Measurements from ENCODE around the gene RNASEH1. TPM values are rescaled to one million over a fixed set of nuclear protein-coding genes. Genes with fewer than 3 reads are reported as not detected.

The RNASEH1 gene
- total and polyA plus RNA-seq, 2 of the 13 experiments (the other 11 are each of a cell fraction or from before 2014, with no cell fraction given) = 14.5 to 57.4 TPM

DNA sequence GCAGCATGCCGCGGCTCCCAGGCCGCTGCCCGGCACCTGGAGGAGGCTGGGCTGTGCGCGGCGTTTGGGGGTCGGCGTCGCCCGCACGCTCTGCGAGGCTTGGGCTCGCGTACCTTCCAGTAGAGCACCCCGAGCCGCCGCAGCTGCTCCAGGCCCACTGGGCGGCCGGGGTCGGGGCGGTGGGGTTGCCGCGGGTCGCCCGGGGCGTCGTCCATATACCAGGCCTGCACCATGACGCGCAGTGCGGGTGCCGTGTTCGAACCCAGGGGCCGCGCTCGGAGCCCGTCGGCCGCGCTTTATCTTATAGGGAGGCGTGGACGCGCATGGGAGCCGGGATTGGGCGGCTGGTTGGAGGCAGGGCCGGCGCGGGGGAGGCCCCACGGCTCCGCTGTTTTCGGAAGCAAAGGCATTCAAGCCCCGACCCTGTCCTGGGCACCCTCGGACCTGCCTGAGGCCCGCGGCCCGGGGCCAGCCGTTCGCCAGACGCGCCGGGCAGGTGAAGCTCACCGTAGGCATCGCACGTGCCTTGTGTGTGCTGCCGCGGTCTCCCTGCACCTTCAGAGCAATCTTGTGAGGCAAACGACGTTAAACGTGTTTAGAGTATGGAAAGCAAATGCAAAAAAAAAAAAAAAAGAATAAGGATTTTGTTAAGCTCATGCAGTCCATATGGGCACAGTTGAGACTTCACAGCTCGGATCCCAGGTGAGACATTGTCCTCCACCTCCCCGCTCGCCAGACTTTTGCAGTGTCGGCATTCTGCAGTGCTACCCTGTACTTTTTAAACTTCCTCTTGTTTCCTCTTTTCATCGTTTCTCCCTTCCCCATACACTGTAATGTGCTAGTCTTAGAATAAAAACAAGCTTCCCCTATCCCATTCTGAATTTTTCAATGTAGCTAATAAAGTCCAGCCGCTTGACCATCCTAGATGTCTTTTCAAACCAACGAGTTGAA is 38.6 kb downstream of the RNASEH1 start, which contains the start of gene ADI1 (continued):
- TF ChIP-seq, protein P1, sequence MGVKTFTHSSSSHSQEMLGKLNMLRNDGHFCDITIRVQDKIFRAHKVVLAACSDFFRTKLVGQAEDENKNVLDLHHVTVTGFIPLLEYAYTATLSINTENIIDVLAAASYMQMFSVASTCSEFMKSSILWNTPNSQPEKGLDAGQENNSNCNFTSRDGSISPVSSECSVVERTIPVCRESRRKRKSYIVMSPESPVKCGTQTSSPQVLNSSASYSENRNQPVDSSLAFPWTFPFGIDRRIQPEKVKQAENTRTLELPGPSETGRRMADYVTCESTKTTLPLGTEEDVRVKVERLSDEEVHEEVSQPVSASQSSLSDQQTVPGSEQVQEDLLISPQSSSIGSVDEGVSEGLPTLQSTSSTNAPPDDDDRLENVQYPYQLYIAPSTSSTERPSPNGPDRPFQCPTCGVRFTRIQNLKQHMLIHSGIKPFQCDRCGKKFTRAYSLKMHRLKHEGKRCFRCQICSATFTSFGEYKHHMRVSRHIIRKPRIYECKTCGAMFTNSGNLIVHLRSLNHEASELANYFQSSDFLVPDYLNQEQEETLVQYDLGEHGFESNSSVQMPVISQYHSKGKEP (CRISPR knock-in tag; IDR thresholded peaks at IDR 0.05) = no peak
- TF ChIP-seq PAF1 (CRISPR knock-in tag; IDR thresholded peaks at IDR 0.05) (no peak), FIP1L1 (IDR thresholded peaks at IDR 0.05; ENCODE audit: borderline replicate concordance, insufficient read depth, low read depth, low read length) (no peak; the same call in 1 of the 2 replicates), ZNF451 (CRISPR knock-in tag; IDR thresholded peaks at IDR 0.05) (no peak), ZNF441 (CRISPR knock-in tag; IDR thresholded peaks at IDR 0.05; ENCODE audit: borderline replicate concordance) (peak; percentile 6; the same call in 1 of the 2 replicates), NKX3-1 (CRISPR knock-in tag; IDR thresholded peaks at IDR 0.05) (peak; percentile 92; the same call in 1 of the 2 replicates), ZNF556 (CRISPR knock-in tag; IDR thresholded peaks at IDR 0.05; ENCODE audit: borderline replicate concordance) (peak; percentile 91), NAIF1 (CRISPR knock-in tag; IDR thresholded peaks at IDR 0.05; ENCODE audit: borderline replicate concordance) (peak; percentile 98), ZBTB1 (CRISPR knock-in tag; IDR thresholded peaks at IDR 0.05; ENCODE audit: borderline replicate concordance) (peak; percentile 45; the same call in 1 of the 2 replicates), SKI (IDR thresholded peaks at IDR 0.05; ENCODE audit: partially characterized antibody) (no peak), ZNF879 (CRISPR knock-in tag; IDR thresholded peaks at IDR 0.05) (peak; percentile 18; the same call in 1 of the 2 replicates), HHEX (CRISPR knock-in tag; IDR thresholded peaks at IDR 0.05) (no peak), FOXK2 (IDR thresholded peaks at IDR 0.05) (no peak), RBAK (CRISPR knock-in tag; IDR thresholded peaks at IDR 0.05) (no peak), ARNTL (CRISPR knock-in tag; IDR thresholded peaks at IDR 0.05) (peak; percentile 84; the same call in 1 of the 2 replicates)
- TF ChIP-seq, protein P2, sequence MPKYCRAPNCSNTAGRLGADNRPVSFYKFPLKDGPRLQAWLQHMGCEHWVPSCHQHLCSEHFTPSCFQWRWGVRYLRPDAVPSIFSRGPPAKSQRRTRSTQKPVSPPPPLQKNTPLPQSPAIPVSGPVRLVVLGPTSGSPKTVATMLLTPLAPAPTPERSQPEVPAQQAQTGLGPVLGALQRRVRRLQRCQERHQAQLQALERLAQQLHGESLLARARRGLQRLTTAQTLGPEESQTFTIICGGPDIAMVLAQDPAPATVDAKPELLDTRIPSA (CRISPR knock-in tag; IDR thresholded peaks at IDR 0.05; ENCODE audit: borderline replicate concordance) = peak; percentile 83; the same call in 1 of the 2 replicates
- TF ChIP-seq, protein P3, sequence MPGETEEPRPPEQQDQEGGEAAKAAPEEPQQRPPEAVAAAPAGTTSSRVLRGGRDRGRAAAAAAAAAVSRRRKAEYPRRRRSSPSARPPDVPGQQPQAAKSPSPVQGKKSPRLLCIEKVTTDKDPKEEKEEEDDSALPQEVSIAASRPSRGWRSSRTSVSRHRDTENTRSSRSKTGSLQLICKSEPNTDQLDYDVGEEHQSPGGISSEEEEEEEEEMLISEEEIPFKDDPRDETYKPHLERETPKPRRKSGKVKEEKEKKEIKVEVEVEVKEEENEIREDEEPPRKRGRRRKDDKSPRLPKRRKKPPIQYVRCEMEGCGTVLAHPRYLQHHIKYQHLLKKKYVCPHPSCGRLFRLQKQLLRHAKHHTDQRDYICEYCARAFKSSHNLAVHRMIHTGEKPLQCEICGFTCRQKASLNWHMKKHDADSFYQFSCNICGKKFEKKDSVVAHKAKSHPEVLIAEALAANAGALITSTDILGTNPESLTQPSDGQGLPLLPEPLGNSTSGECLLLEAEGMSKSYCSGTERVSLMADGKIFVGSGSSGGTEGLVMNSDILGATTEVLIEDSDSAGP (CRISPR knock-in tag; IDR thresholded peaks at IDR 0.05; ENCODE audit: borderline replicate concordance) = peak; percentile 95
- TF ChIP-seq, protein P4, sequence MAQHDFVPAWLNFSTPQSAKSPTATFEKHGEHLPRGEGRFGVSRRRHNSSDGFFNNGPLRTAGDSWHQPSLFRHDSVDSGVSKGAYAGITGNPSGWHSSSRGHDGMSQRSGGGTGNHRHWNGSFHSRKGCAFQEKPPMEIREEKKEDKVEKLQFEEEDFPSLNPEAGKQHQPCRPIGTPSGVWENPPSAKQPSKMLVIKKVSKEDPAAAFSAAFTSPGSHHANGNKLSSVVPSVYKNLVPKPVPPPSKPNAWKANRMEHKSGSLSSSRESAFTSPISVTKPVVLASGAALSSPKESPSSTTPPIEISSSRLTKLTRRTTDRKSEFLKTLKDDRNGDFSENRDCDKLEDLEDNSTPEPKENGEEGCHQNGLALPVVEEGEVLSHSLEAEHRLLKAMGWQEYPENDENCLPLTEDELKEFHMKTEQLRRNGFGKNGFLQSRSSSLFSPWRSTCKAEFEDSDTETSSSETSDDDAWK (CRISPR knock-in tag; IDR thresholded peaks at IDR 0.05) = no peak
- TF ChIP-seq, protein P5, sequence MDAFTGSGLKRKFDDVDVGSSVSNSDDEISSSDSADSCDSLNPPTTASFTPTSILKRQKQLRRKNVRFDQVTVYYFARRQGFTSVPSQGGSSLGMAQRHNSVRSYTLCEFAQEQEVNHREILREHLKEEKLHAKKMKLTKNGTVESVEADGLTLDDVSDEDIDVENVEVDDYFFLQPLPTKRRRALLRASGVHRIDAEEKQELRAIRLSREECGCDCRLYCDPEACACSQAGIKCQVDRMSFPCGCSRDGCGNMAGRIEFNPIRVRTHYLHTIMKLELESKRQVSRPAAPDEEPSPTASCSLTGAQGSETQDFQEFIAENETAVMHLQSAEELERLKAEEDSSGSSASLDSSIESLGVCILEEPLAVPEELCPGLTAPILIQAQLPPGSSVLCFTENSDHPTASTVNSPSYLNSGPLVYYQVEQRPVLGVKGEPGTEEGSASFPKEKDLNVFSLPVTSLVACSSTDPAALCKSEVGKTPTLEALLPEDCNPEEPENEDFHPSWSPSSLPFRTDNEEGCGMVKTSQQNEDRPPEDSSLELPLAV (CRISPR knock-in tag; conservative IDR thresholded peaks at IDR 0.05; ENCODE audit: low read depth) = no peak

Measured in HepG2 (cell line).